GM10248 (cell line): Measurements from ENCODE around the gene OTULIN.

Experiments
- CTCF ChIA-PET: fragments of 300-600 bp; sonication (Branson Sonifier 250); formaldehyde crosslinking; extraction: SDS; loops from one replicate; lab custom pipeline; 2021; ENCODE audit warnings: antibody characterized with exemption; lab: Yijun Ruan, JAX
- POLR2A ChIA-PET: fragments of 350-650 bp; sonication (Branson Sonifier 250); formaldehyde crosslinking; extraction: SDS; loops from one replicate; lab custom pipeline; 2020; ENCODE audit warnings: antibody characterized with exemption; lab: Yijun Ruan, JAX
- DNase-seq: peaks from one replicate; pipeline ENCODE4 v3.0.0; 2012; ENCODE audit errors: extremely low spot score
- TF ChIP-seq, protein P1 (sequence below): IDR thresholded peaks from 2 replicates; pipeline ENCODE4 v1.5.1; 2012; ENCODE audit warnings: mild to moderate bottlenecking, low read depth; ENCODE audit errors: extremely low read depth, missing control alignments, control extremely low read depth

OTULIN gene

GRCh38 chr5:14721990-14722656, 57.6 kb downstream of the OTULIN start:
- POLR2A ChIA-PET = no interaction called here
- CTCF ChIA-PET = interaction anchor here (1.2 to 11.5 kb wide), 2 partner anchors 14 to 282 kb away, joined by 3 to 132 read pairs; no protein-coding TSS in a partner anchor
- DNase-seq = no peak
- TF ChIP-seq, protein P1, sequence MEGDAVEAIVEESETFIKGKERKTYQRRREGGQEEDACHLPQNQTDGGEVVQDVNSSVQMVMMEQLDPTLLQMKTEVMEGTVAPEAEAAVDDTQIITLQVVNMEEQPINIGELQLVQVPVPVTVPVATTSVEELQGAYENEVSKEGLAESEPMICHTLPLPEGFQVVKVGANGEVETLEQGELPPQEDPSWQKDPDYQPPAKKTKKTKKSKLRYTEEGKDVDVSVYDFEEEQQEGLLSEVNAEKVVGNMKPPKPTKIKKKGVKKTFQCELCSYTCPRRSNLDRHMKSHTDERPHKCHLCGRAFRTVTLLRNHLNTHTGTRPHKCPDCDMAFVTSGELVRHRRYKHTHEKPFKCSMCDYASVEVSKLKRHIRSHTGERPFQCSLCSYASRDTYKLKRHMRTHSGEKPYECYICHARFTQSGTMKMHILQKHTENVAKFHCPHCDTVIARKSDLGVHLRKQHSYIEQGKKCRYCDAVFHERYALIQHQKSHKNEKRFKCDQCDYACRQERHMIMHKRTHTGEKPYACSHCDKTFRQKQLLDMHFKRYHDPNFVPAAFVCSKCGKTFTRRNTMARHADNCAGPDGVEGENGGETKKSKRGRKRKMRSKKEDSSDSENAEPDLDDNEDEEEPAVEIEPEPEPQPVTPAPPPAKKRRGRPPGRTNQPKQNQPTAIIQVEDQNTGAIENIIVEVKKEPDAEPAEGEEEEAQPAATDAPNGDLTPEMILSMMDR = no peak

DNA sequence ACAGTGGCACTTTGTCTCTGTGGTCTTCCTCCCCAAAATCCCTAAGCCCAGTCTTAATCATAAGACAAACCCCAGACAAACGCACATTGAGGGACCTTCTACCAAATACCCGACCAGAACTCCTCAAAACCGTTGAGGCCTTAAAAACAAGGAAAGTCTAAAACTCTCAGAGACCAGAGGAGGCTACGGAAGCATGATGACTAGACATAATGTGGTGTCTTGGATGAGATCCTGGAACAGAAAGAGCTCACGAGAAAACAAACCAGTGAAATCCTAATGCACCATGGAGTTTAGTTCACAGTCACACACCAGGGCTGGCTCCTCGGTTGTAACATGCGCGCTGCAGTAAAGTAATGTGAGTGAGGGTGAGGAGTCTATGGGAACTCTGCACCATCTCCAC, 58.4 kb downstream of the OTULIN start:
- DNase-seq = no peak
- POLR2A ChIA-PET = no interaction called here
- CTCF ChIA-PET = interaction anchor here (8.2 to 11.5 kb wide), 2 partner anchors 15 to 280 kb away, joined by 132 to 147 read pairs; no protein-coding TSS in a partner anchor
- TF ChIP-seq, protein P1 = no peak

DNA sequence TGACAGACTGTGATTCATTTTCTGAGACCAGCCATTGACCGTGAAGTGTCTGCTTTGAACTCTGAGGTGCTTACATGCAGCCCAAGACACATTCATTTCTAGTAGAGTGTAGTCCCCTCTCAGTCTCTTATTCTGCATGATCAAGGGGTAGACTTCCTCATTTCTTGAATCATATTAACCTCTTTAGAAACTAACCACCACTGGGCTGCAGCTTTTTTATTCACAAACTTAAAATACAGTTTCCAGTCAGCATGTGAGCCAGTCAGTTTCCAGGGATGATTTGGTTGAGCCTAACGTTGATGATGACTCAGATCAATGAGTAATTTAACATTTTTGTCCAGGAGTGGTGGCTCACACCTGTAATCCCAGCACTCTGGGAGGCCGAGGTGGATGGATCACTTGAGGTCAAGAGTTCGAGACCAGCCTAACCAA, 59.2 kb downstream of the OTULIN start:
- CTCF ChIA-PET = interaction anchor here (1.0 to 11.5 kb wide), 4 partner anchors 9 to 279 kb away, joined by 3 to 147 read pairs (median 68); no protein-coding TSS in a partner anchor
- DNase-seq = no peak
- TF ChIP-seq, protein P1 = no peak
- POLR2A ChIA-PET = no interaction called here

- ChIA-PET CTCF (interaction anchor here (1.0 to 11.5 kb wide), 8 partner anchors 9 to 288 kb away, joined by 3 to 147 read pairs (median 10); no protein-coding TSS in a partner anchor), POLR2A (no interaction called here)
- no peak for DNase-seq
These were observed 60.1 kb downstream of the OTULIN start for GRCh38 chr5:14724633-14725032.

DNA sequence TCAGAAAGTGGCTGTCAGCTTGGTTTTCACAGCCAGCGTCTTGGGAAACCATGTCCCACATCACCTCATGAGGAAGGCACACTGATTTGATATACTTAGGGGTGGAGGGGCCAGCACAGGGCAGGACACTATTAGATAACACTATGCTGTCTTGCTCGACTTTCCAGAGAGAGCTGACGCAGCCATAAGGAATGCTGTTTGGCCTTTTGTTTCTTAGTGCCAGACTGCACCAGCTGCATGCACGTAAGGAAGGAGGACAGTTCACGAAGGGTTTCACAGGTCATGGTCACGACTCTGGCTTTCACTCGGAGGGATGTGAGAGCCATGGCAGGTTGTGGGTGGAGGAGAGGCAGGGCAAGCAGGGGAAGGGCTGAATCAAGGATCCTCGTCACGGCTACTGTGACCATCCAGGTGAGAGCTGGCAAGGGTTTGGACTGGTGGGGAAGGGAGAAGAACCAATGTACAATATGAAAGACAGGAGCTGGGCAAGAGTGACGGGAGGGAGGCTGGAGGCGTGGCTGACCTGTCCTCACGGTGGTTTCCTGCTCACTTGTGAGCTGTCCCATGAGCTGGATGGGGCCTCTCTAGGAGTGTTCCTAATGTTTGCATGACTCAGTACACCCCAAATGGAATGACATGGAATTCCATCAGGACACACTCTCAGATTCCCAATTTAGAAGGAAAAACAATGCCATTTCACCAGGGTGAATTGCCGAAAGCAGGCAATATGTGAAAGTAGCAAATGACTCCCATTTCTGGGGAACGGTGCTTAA, 61.7 kb downstream of the OTULIN start:
- DNase-seq = no peak
- TF ChIP-seq, protein P1 = no peak
- ChIA-PET CTCF (interaction anchor here (0.6 to 11.5 kb wide), 39 partner anchors 9 to 300 kb away, joined by 3 to 147 read pairs (median 5); no protein-coding TSS in a partner anchor), POLR2A (no interaction called here)

More at GRCh38 chr5:14724633-14725032, 60.1 kb downstream of the OTULIN start:
- TF ChIP-seq, protein P1 = no peak

DNA sequence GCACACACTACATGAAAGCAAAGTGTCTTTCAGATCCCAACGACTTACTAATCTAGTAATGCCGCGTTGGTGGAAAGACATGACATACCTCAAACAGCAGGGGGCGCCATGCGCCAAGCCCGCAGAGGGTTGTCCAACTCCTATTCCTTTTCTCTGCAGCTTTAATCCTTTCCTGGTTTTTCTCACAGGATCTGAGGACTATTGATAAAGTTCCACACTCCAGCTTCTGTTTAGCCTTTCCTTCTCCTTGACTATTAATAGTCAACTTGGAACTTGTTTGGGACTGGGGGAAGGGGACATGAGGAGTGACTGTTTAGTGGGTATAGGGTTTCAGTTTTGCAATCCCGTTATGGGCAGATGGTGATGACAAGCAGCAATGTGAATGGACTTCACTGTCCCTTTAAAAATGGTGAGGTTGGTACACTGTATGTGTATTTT, 62.9 kb downstream of the OTULIN start:
- DNase-seq = peak; percentile 77
- ChIA-PET CTCF (interaction anchor here (0.7 to 11.5 kb wide), 41 partner anchors 10 to 298 kb away, joined by 3 to 147 read pairs (median 5); no protein-coding TSS in a partner anchor), POLR2A (no interaction called here)
- TF ChIP-seq, protein P1 = peak; percentile 81
